ENCODE measurements around the gene FCSK.

DNA sequence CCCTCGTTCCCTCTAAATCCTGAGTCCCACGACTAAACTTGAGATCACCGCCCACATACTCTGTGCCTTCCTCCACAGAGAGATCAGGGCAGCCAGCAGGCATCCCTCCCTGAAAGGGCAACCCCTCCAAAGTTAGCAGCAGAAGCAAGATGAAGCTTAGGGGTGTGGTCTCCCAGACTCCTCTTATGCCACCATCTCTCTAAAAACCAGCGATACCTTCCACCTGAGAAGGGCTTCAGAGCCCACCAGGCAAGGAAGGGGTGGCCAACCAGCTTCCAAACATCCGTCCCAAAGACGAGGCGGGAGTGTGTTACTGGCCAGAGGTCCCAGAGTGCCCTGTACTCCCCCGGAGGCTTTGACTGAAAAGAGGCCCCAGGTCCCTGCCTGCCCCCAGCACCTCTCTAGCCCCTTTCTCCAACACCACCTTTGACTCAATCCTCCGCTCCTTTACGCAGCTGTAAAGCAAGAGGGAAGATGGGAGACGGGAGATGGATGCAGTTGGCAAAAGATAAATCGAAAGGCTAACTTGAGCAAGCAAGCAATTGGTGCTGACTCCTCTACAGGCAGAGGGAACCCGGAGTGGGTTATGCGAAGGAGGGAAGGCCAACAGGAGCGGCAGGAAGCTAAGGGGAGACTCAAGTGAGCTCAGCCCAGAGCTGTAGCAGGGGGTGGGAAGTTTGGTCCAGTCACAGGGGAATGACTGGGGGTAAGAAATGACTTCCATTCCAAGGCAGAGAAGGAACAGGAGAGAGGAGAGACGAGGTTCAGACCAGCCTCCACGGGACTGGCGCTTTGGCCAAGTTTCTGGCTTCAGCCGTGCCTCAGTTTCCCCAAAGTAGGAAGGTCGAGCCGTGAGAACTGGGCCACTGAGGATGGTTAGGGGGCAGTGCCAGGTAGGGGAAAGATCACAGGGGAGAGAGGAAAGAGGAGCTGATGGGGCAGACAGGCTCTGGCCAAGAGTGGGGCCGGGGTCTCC is 16.5 kb upstream of the FCSK start:
- TF ChIP-seq, protein P1, sequence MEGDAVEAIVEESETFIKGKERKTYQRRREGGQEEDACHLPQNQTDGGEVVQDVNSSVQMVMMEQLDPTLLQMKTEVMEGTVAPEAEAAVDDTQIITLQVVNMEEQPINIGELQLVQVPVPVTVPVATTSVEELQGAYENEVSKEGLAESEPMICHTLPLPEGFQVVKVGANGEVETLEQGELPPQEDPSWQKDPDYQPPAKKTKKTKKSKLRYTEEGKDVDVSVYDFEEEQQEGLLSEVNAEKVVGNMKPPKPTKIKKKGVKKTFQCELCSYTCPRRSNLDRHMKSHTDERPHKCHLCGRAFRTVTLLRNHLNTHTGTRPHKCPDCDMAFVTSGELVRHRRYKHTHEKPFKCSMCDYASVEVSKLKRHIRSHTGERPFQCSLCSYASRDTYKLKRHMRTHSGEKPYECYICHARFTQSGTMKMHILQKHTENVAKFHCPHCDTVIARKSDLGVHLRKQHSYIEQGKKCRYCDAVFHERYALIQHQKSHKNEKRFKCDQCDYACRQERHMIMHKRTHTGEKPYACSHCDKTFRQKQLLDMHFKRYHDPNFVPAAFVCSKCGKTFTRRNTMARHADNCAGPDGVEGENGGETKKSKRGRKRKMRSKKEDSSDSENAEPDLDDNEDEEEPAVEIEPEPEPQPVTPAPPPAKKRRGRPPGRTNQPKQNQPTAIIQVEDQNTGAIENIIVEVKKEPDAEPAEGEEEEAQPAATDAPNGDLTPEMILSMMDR (IDR thresholded peaks at IDR 0.05; ENCODE audit: poor library complexity, severe bottlenecking) = no peak
- TF ChIP-seq MXI1 (conservative IDR thresholded peaks at IDR 0.05; ENCODE audit: poor library complexity, severe bottlenecking) (no peak), POLR2AphosphoS5 (IDR thresholded peaks at IDR 0.05) (no peak)
